Caco-2 (cell line): ENCODE measurements around the gene TRIB2. TPM values are rescaled to one million over a fixed set of nuclear protein-coding genes. Genes with fewer than 3 reads are reported as not detected.

Experiments
- BruUV-seq: library from RNA; stranded (reverse); fragments of 400-500 nt; replicated peaks from 2 replicates; lab custom pipeline; 2021; lab: Mats Ljungman, UMichigan
- CTCF ChIA-PET: fragments of 300-600 bp; sonication (Branson Sonifier 250); formaldehyde crosslinking; loops from one replicate; lab custom pipeline; 2022; ENCODE audit warnings: antibody characterized with exemption; lab: Charles Lee
- POLR2A ChIA-PET: fragments of 300-600 bp; sonication (Branson Sonifier 250); formaldehyde crosslinking; loops from one replicate; lab custom pipeline; 2022; ENCODE audit warnings: antibody characterized with exemption; lab: Charles Lee
- DNase-seq, 2 experiments: peaks; one replicate each; pipeline versions ENCODE4 v3.0.0 to v3.0.0-alpha.2; 2020 to 2022
- H3K27me3 ChIP-seq: replicated peaks from 2 replicates; pipeline ENCODE4 v1.6.0; 2011; ENCODE audit warnings: low read length; ENCODE audit not compliant: control insufficient read depth, insufficient read depth
- H3K36me3 ChIP-seq: 2 replicates; pipeline ENCODE4 v1.5.1; 2011; ENCODE audit warnings: low read length; ENCODE audit not compliant: control insufficient read depth, insufficient read depth
- H3K4me1 ChIP-seq: fragments of 250-450 bp; sonication (Bioruptor Pico); 2 replicates; pipeline ENCODE4 v1.5.1; 2020; ENCODE audit warnings: mild to moderate bottlenecking
- H3K4me3 ChIP-seq: 2 replicates; pipeline ENCODE4 v1.5.1; 2011; ENCODE audit warnings: low read depth, mild to moderate bottlenecking, control low read depth, low read length
- H3K9me3 ChIP-seq: fragments of 250-450 bp; sonication (Bioruptor Pico); 2 replicates; pipeline ENCODE4 v1.5.1; 2020; ENCODE audit warnings: mild to moderate bottlenecking, moderate library complexity
- H3K27ac Mint-ChIP-seq: one replicate; pipeline ENCODE4 v1.8.0; 2022; ENCODE audit warnings: mixed read lengths; ENCODE audit not compliant: unreplicated experiment
- H3K27me3 Mint-ChIP-seq: one replicate; pipeline ENCODE4 v1.8.0; 2022; ENCODE audit warnings: mixed read lengths; ENCODE audit not compliant: insufficient read depth, unreplicated experiment
- H3K36me3 Mint-ChIP-seq: one replicate; pipeline ENCODE4 v1.8.0; 2022; ENCODE audit warnings: mild to moderate bottlenecking, mixed read lengths; ENCODE audit not compliant: insufficient read depth, unreplicated experiment
- H3K4me1 Mint-ChIP-seq: one replicate; pipeline ENCODE4 v1.8.0; 2022; ENCODE audit warnings: low read depth, mixed read lengths; ENCODE audit not compliant: unreplicated experiment
- H3K4me3 Mint-ChIP-seq: one replicate; pipeline ENCODE4 v1.8.0; 2022; ENCODE audit warnings: mild to moderate bottlenecking, moderate library complexity, mixed read lengths; ENCODE audit not compliant: unreplicated experiment
- H3K9me3 Mint-ChIP-seq: one replicate; pipeline ENCODE4 v1.8.0; 2022; ENCODE audit warnings: mixed read lengths; ENCODE audit not compliant: unreplicated experiment
- intact Hi-C: fragments of 100-400 bp; cut with micrococcal nuclease; formaldehyde crosslinking; loops from one replicate; pipeline ENCODE4 v1.10.0; 2022; ENCODE audit not compliant: unreplicated experiment
- total RNA-seq: library from RNA; stranded (reverse); gene quantifications from 2 replicates; pipeline ENCODE4 v1.2.3, GENCODE V29; 2022
- TF ChIP-seq, protein P1 (sequence below), 2 experiments: fragments of 200-600 bp in 1 of 2; IDR thresholded peaks; 1 replicate in 1 of 2; 2 replicates in 1 of 2; pipeline versions ENCODE4 v1.5.1 to v1.8.0; 2011 to 2022; ENCODE audit warnings: antibody characterized with exemption in 1 of 2, control low read depth in 1 of 2, inconsistent platforms in 1 of 2, low read depth in 1 of 2, low read length in 1 of 2, mild to moderate bottlenecking in 1 of 2, moderate library complexity in 1 of 2; ENCODE audit not compliant: insufficient read depth in 1 of 2, severe bottlenecking in 1 of 2, unreplicated experiment in 1 of 2

Gene TRIB2
- total RNA-seq, 1 experiment from 2014 or later, result 2.9 TPM

DNA sequence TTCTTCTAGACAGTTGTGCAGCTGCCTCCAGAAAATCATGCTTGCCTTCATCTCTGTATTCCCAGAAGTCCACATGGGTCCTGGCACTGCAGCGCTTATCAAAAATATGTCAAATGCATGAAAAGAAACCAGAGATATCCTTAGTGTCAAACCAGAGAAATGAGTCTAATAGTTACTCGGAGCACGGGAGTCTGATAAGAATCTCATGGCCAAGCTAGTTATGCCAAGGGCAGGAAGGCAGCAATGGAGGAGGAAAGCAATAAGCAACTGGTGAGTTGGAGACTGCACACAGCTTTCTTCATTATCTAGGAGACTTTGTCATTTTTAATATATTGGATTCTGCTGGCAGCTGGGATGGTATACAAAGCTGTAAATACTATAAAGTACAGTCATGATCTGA lies 38.6 kb downstream of the TRIB2 start:
- H3K9me3 Mint-ChIP-seq, result no peaks in the 10 kb centered on the region
- H3K27me3 Mint-ChIP-seq, result peaks cover 2% of the 10 kb centered on the region
- ChIA-PET POLR2A (no interaction called here), CTCF (no interaction called here)
- intact Hi-C loops, result no loop called here
- Histone ChIP-seq H3K36me3 (no peaks in the 10 kb centered on the region), H3K9me3 (no peaks in the 10 kb centered on the region), H3K27me3 (no peaks in the 10 kb centered on the region), H3K4me3 (no peak overlapping the region), H3K4me1 (no peaks in the 10 kb centered on the region)
- H3K27ac Mint-ChIP-seq, result no peak overlapping the region
- no peak for DNase-seq
- no TSS peak for BruUV-seq
- TF ChIP-seq, protein P1, sequence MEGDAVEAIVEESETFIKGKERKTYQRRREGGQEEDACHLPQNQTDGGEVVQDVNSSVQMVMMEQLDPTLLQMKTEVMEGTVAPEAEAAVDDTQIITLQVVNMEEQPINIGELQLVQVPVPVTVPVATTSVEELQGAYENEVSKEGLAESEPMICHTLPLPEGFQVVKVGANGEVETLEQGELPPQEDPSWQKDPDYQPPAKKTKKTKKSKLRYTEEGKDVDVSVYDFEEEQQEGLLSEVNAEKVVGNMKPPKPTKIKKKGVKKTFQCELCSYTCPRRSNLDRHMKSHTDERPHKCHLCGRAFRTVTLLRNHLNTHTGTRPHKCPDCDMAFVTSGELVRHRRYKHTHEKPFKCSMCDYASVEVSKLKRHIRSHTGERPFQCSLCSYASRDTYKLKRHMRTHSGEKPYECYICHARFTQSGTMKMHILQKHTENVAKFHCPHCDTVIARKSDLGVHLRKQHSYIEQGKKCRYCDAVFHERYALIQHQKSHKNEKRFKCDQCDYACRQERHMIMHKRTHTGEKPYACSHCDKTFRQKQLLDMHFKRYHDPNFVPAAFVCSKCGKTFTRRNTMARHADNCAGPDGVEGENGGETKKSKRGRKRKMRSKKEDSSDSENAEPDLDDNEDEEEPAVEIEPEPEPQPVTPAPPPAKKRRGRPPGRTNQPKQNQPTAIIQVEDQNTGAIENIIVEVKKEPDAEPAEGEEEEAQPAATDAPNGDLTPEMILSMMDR (IDR thresholded peaks at IDR 0.05; ENCODE audit: insufficient read depth in 1 of 2, low read depth in 1 of 2, low read length in 1 of 2, severe bottlenecking in 1 of 2, unreplicated experiment in 1 of 2), result no peak
- H3K4me1 Mint-ChIP-seq, result no peaks in the 10 kb centered on the region
- H3K36me3 Mint-ChIP-seq, result no peaks in the 10 kb centered on the region
- H3K4me3 Mint-ChIP-seq, result no peak overlapping the region

DNA sequence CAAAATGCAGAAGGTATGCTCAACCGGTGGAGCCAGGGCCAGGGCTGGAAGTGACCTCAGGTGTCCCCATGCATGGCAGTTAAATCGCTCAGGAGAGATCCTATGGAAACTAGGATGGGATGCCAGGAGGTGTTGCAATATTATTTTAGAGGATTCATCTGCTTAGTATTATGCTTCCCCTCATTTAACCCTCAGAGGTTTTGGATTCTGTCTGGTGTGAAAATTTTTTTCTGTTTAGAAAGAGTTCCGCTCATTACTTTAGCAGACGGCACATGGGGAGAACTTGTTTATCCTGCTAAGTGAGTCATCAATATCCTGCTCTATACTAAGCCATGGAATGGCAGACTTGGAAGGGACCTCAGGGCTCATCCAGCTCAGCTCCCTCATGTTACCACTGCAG lies 42.5 kb downstream of the TRIB2 start:
- Histone ChIP-seq H3K4me3 (no peak overlapping the region), H3K36me3 (no peaks in the 10 kb centered on the region), H3K27me3 (no peaks in the 10 kb centered on the region), H3K9me3 (no peaks in the 10 kb centered on the region), H3K4me1 (no peaks in the 10 kb centered on the region)
- no peak overlapping the region for H3K4me3 Mint-ChIP-seq
- no peak overlapping the region for H3K27ac Mint-ChIP-seq
- intact Hi-C loops, result no loop called here
- H3K4me1 Mint-ChIP-seq, result no peaks in the 10 kb centered on the region
- DNase-seq, result no peak
- H3K9me3 Mint-ChIP-seq, result no peaks in the 10 kb centered on the region
- peaks cover 5% of the 10 kb centered on the region for H3K27me3 Mint-ChIP-seq
- ChIA-PET CTCF (no interaction called here), POLR2A (no interaction called here)
- TF ChIP-seq, protein P1 (IDR thresholded peaks at IDR 0.05; ENCODE audit: insufficient read depth in 1 of 2, low read depth in 1 of 2, low read length in 1 of 2, severe bottlenecking in 1 of 2, unreplicated experiment in 1 of 2), result no peak
- BruUV-seq, result no TSS peak
- no peaks in the 10 kb centered on the region for H3K36me3 Mint-ChIP-seq

DNA sequence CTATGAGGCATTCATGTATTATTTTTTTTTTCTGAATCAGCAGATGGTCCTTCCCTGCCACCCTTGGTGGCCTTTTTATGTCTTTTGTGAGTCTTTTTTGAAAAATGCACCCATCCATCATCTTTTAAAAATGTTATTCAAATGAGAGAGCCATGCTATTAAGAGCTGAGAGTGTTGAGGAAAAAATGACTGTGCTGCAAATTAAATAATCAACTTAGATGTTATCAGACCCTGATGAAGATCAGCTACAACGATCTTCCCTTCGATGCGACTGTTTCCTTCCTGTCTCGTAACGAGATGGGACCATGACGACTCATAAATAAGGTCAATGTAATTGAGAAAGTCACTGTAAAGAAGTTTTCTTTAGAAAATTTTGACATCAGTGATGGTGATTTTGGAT lies 44.4 kb downstream of the TRIB2 start:
- Mint-ChIP-seq H3K36me3 (no peaks in the 10 kb centered on the region), H3K4me1 (no peaks in the 10 kb centered on the region), H3K4me3 (no peak overlapping the region), H3K9me3 (no peaks in the 10 kb centered on the region), H3K27ac (no peak overlapping the region), H3K27me3 (peaks cover 5% of the 10 kb centered on the region)
- intact Hi-C loops, result no loop called here
- ChIA-PET POLR2A (no interaction called here), CTCF (no interaction called here)
- no peak for DNase-seq
- TF ChIP-seq, protein P1 (IDR thresholded peaks at IDR 0.05; ENCODE audit: insufficient read depth in 1 of 2, low read depth in 1 of 2, low read length in 1 of 2, severe bottlenecking in 1 of 2, unreplicated experiment in 1 of 2), result no peak
- no peak overlapping the region for H3K4me3 ChIP-seq
- H3K36me3 ChIP-seq, result no peaks in the 10 kb centered on the region
- no peaks in the 10 kb centered on the region for H3K27me3 ChIP-seq
- H3K4me1 ChIP-seq, result no peaks in the 10 kb centered on the region
- no TSS peak for BruUV-seq
- H3K9me3 ChIP-seq, result no peaks in the 10 kb centered on the region
